ENCODE data around the gene PTPN20. TPM values are rescaled to one million over a fixed set of nuclear protein-coding genes. Genes with fewer than 3 reads are reported as not detected.

PTPN20 gene
- total and polyA plus RNA-seq, 2 of the 4 experiments (the other 2 are of a cell fraction) = 0.14 TPM; not detected in 1

DNA sequence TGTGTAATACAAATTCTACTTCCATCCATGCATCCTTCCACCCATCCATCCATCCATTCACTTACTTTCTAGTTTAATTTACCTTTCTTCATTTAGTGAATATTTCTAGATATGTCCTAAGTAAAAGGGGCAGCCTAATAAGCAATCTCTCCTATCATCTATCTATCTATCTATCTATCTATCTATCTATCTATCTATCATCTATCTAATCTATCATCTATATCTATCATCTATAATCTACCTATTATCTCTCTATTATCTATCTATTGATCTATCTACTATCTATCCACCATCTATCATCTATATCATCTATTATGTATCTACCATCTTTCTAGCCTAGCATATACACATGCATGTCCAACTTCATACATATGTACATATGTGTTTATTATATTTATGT, 104.2 kb downstream of the PTPN20 start:
- no peak for DNase-seq
- Histone ChIP-seq H3K4ac (ENCODE audit: low read depth, low read length) (no peak overlapping the region), H2BK20ac (ENCODE audit: low read depth, low read length) (no peak overlapping the region), H3K9me1 (ENCODE audit: insufficient read depth, low read length) (no peaks in the 10 kb centered on the region; the same call in 1 of the 2 replicates), H2AK9ac (replicated peaks; ENCODE audit: low read depth, low read length, poor library complexity) (no peak overlapping the region), H4K5ac (ENCODE audit: low read depth, low read length) (no peak overlapping the region), H3K9ac (ENCODE audit: low read depth, low read length) (no peak overlapping the region), H4K20me1 (ENCODE audit: insufficient read depth, low read length) (no peaks in the 10 kb centered on the region), H3K14ac (replicated peaks; ENCODE audit: low read depth, low read length) (no peak overlapping the region), H4K91ac (ENCODE audit: insufficient read depth, low read depth, low read length) (no peak overlapping the region), H3K23ac (ENCODE audit: low read depth, low read length) (no peak overlapping the region), H2AFZ (replicated peaks; ENCODE audit: low read length, poor library complexity) (no peak overlapping the region), H3K36me3 (ENCODE audit: control insufficient read depth, insufficient read depth, low read length) (no peaks in the 10 kb centered on the region), H3K4me1 (ENCODE audit: control insufficient read depth, insufficient read depth, low read length) (0 out of 2 replicates have a peak, but pooled peaks cover 2% of the 10 kb centered on the region), H2BK120ac (ENCODE audit: low read depth, low read length) (no peak overlapping the region), H3K4me2 (ENCODE audit: low read depth, low read length) (no peak overlapping the region), H3K27ac (ENCODE audit: insufficient read depth, low read length) (no peak overlapping the region), H3K18ac (ENCODE audit: low read depth, low read length) (no peak overlapping the region), H2BK5ac (ENCODE audit: low read depth, low read length, poor library complexity, severe bottlenecking) (no peak overlapping the region), H3K9me3 (ENCODE audit: control insufficient read depth, insufficient read depth, low read length) (no peaks in the 10 kb centered on the region), H3K27me3 (ENCODE audit: control insufficient read depth, insufficient read depth, low read length) (peaks cover 22% of the 10 kb centered on the region), H3K56ac (ENCODE audit: extremely low read depth, insufficient read depth, low read length) (no peak overlapping the region), H3K79me1 (ENCODE audit: low read depth in 1 of 2, low read length in 2 of 2) (no peaks in the 10 kb centered on the region), H2AK5ac (ENCODE audit: low read depth, low read length) (no peak overlapping the region), H2BK15ac (ENCODE audit: low read depth, low read length) (no peak overlapping the region), H3K4me3 (ENCODE audit: insufficient read depth, low read depth, low read length) (no peak overlapping the region), H4K8ac (ENCODE audit: low read depth in 2 of 2, low read length in 2 of 2) (no peak overlapping the region)
- in situ Hi-C loops (cut with MboI; ENCODE audit: low sequenced_read_pairs) (no loop called here), intact Hi-C loops (cut with micrococcal nuclease) (no loop called here), dilution Hi-C loops (cut with HindIII; ENCODE audit: low sequenced_read_pairs, unreplicated experiment) (no loop called here)
- no TSS peak for BruUV-seq (replicated peaks)
- ATAC-seq (ENCODE audit: low read depth) = no peak
- ChIA-PET CTCF (no interaction called here), POLR2A (ENCODE audit: unreplicated experiment) (no interaction called here)
- TF ChIP-seq ELK1 (IDR thresholded peaks at IDR 0.05; ENCODE audit: borderline replicate concordance, low read depth, low read length) = no peak
- no peak for TF ChIP-seq SMC3 (IDR thresholded peaks at IDR 0.05; ENCODE audit: low read depth, low read length)
- no peak for TF ChIP-seq RCOR1 (IDR thresholded peaks at IDR 0.05; ENCODE audit: insufficient replicate concordance, low read length)
- TF ChIP-seq, protein P1, sequence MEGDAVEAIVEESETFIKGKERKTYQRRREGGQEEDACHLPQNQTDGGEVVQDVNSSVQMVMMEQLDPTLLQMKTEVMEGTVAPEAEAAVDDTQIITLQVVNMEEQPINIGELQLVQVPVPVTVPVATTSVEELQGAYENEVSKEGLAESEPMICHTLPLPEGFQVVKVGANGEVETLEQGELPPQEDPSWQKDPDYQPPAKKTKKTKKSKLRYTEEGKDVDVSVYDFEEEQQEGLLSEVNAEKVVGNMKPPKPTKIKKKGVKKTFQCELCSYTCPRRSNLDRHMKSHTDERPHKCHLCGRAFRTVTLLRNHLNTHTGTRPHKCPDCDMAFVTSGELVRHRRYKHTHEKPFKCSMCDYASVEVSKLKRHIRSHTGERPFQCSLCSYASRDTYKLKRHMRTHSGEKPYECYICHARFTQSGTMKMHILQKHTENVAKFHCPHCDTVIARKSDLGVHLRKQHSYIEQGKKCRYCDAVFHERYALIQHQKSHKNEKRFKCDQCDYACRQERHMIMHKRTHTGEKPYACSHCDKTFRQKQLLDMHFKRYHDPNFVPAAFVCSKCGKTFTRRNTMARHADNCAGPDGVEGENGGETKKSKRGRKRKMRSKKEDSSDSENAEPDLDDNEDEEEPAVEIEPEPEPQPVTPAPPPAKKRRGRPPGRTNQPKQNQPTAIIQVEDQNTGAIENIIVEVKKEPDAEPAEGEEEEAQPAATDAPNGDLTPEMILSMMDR (conservative IDR thresholded peaks at IDR 0.05; ENCODE audit: low read depth, low read length) = no peak

Data from IMR-90 (cell line).